ENCODE results near the gene NRN1. TPM values are rescaled to one million over a fixed set of nuclear protein-coding genes. Genes with fewer than 3 reads are reported as not detected.
A peak's percentile ranks its signal among the peaks of the same experiment; 100 is the strongest.

The NRN1 gene
- total RNA-seq, 3 donors from 2014 or later, result 2.7 to 10.6 (median 3.6) TPM

GRCh38 chr6:5990786-5991185, 15.9 kb downstream of the NRN1 start:
- H3K9me3 ChIP-seq, result no peaks in the 10 kb centered on the region
- no peak overlapping the region for H3K4me3 ChIP-seq
- no peaks in the 10 kb centered on the region for H3K36me3 ChIP-seq (ENCODE audit: low read depth)
- DNase-seq (no peak), ATAC-seq (no peak)
- H3K4me1 ChIP-seq (ENCODE audit: low read depth), result peaks cover 4% of the 10 kb centered on the region
- intact Hi-C loops (cut with DNase I, micrococcal nuclease), result no loop called here
- TF ChIP-seq CTCF (IDR thresholded peaks at IDR 0.05), result no peak

GRCh38 chr6:5989141-5989723, 17.5 kb downstream of the NRN1 start:
- Histone ChIP-seq H3K4me1 (ENCODE audit: low read depth) (no peaks in the 10 kb centered on the region), H3K4me3 (no peak overlapping the region), H3K9me3 (no peaks in the 10 kb centered on the region), H3K36me3 (ENCODE audit: low read depth) (no peaks in the 10 kb centered on the region)
- no peak for DNase-seq
- ATAC-seq, result peak; percentile 49
- TF ChIP-seq CTCF (IDR thresholded peaks at IDR 0.05), result no peak
- intact Hi-C loops (cut with DNase I, micrococcal nuclease), result no loop called here

GRCh38 chr6:5986861-5987260, 19.9 kb downstream of the NRN1 start:
- no peak overlapping the region for H3K4me3 ChIP-seq
- no peaks in the 10 kb centered on the region for H3K36me3 ChIP-seq (ENCODE audit: low read depth)
- intact Hi-C loops (cut with DNase I, micrococcal nuclease), result no loop called here
- H3K9me3 ChIP-seq, result no peaks in the 10 kb centered on the region
- no peaks in the 10 kb centered on the region for H3K4me1 ChIP-seq (ENCODE audit: low read depth)
- DNase-seq, result no peak
- no peak for TF ChIP-seq CTCF (IDR thresholded peaks at IDR 0.05)
- no peak for ATAC-seq

GRCh38 chr6:5984150-5985089, 22.3 kb downstream of the NRN1 start:
- ATAC-seq (no peak), DNase-seq (no peak)
- H3K9me3 ChIP-seq, result no peaks in the 10 kb centered on the region
- TF ChIP-seq CTCF (IDR thresholded peaks at IDR 0.05), result no peak
- intact Hi-C loops (cut with DNase I, micrococcal nuclease), result no loop called here
- no peaks in the 10 kb centered on the region for H3K4me1 ChIP-seq (ENCODE audit: low read depth)
- H3K4me3 ChIP-seq, result no peak overlapping the region
- H3K36me3 ChIP-seq (ENCODE audit: low read depth), result no peaks in the 10 kb centered on the region

GRCh38 chr6:5981126-5982026, 25.3 kb downstream of the NRN1 start:
- no peak for ATAC-seq
- no peak for TF ChIP-seq CTCF (IDR thresholded peaks at IDR 0.05)
- Histone ChIP-seq H3K4me3 (no peak overlapping the region), H3K9me3 (no peaks in the 10 kb centered on the region), H3K36me3 (ENCODE audit: low read depth) (no peaks in the 10 kb centered on the region), H3K4me1 (ENCODE audit: low read depth) (no peaks in the 10 kb centered on the region)
- intact Hi-C loops (cut with DNase I, micrococcal nuclease), result no loop called here
- no peak for DNase-seq

Measured in mucosa of descending colon (tissue), 3 donors.